H9 (cell line): ENCODE measurements around the gene TTC39A. TPM values are rescaled to one million over a fixed set of nuclear protein-coding genes. Genes with fewer than 3 reads are reported as not detected.
A peak's percentile ranks its signal among the peaks of the same experiment; 100 is the strongest.

Experiments used
- DNase-seq: peaks from one replicate; pipeline ENCODE4 v3.0.0-alpha.2; 2017
- H2AFZ ChIP-seq: one replicate; pipeline ENCODE4 v1.6.1; 2013; ENCODE audit warnings: mild to moderate bottlenecking, low read length, control low read depth, moderate library complexity
- H2AK5ac ChIP-seq: 2 replicates; pipeline ENCODE4 v1.6.1; 2013; ENCODE audit warnings: low read length, control low read depth, mixed read lengths; ENCODE audit not compliant: insufficient read length
- H2BK120ac ChIP-seq: one replicate; pipeline ENCODE4 v1.6.1; 2013; ENCODE audit warnings: low read depth, mild to moderate bottlenecking, low read length, control low read depth, inconsistent platforms; ENCODE audit not compliant: poor library complexity, severe bottlenecking
- H2BK12ac ChIP-seq: 2 replicates; pipeline ENCODE4 v1.6.1; 2013; ENCODE audit warnings: low read length, control low read depth, mixed read lengths, low read depth; ENCODE audit not compliant: insufficient read length
- H2BK15ac ChIP-seq: 2 replicates; pipeline ENCODE4 v1.6.1; 2013; ENCODE audit warnings: low read depth, low read length, control low read depth
- H2BK20ac ChIP-seq: one replicate; pipeline ENCODE4 v1.6.1; 2013; ENCODE audit warnings: low read depth, mild to moderate bottlenecking, low read length, control low read depth, inconsistent platforms; ENCODE audit not compliant: poor library complexity, severe bottlenecking
- H2BK5ac ChIP-seq: 2 replicates; pipeline ENCODE4 v1.6.1; 2013; ENCODE audit warnings: low read length, control low read depth, mixed read lengths; ENCODE audit not compliant: insufficient read length
- H3K14ac ChIP-seq: 2 replicates; pipeline ENCODE4 v1.6.1; 2013; ENCODE audit warnings: low read length, control low read depth; ENCODE audit not compliant: insufficient read depth
- H3K18ac ChIP-seq: 2 replicates; pipeline ENCODE4 v1.6.1; 2013; ENCODE audit warnings: low read depth, mild to moderate bottlenecking, mixed read lengths, low read length, control low read depth; ENCODE audit not compliant: insufficient read length
- H3K23ac ChIP-seq: 2 replicates; pipeline ENCODE4 v1.6.1; 2013; ENCODE audit warnings: low read length, control low read depth, mixed read lengths, low read depth; ENCODE audit not compliant: insufficient read length
- H3K23me2 ChIP-seq: 2 replicates; pipeline ENCODE4 v1.6.1; 2013; ENCODE audit warnings: low read depth, mild to moderate bottlenecking, mixed read lengths, low read length, control low read depth; ENCODE audit not compliant: insufficient read length, poor library complexity, severe bottlenecking
- H3K27ac ChIP-seq: 2 replicates; pipeline ENCODE4 v1.5.1; 2013; ENCODE audit warnings: low read length, control low read depth, mixed read lengths, low read depth; ENCODE audit not compliant: insufficient read length
- H3K27me3 ChIP-seq: 2 replicates; pipeline ENCODE4 v1.6.1; 2013; ENCODE audit warnings: low read length, control low read depth, inconsistent platforms; ENCODE audit not compliant: insufficient read depth
- H3K4ac ChIP-seq: 2 replicates; pipeline ENCODE4 v1.6.1; 2013; ENCODE audit warnings: low read depth, mild to moderate bottlenecking, control low read depth, inconsistent platforms, low read length, moderate library complexity
- H3K4me1 ChIP-seq: 2 replicates; pipeline ENCODE4 v1.6.1; 2013; ENCODE audit warnings: low read length, control low read depth, inconsistent platforms; ENCODE audit not compliant: insufficient read depth
- H3K4me2 ChIP-seq: 2 replicates; pipeline ENCODE4 v1.6.1; 2013; ENCODE audit warnings: low read length, control low read depth, mixed read lengths; ENCODE audit not compliant: insufficient read length, insufficient read depth
- H3K56ac ChIP-seq: 2 replicates; pipeline ENCODE4 v1.6.1; 2013; ENCODE audit warnings: low read depth, mild to moderate bottlenecking, mixed read lengths, low read length, control low read depth; ENCODE audit not compliant: insufficient read length
- H3K79me1 ChIP-seq: 2 replicates; pipeline ENCODE4 v1.6.1; 2013; ENCODE audit warnings: low read depth, mild to moderate bottlenecking, moderate library complexity, low read length, control low read depth, inconsistent platforms; ENCODE audit not compliant: insufficient read depth, poor library complexity, severe bottlenecking
- H3K79me2 ChIP-seq: 2 replicates; pipeline ENCODE4 v1.6.1; 2013; ENCODE audit warnings: low read length, control low read depth, inconsistent platforms; ENCODE audit not compliant: insufficient read depth
- H3K9ac ChIP-seq: 2 replicates; pipeline ENCODE4 v1.6.1; 2013; ENCODE audit warnings: low read length, control low read depth, mixed read lengths; ENCODE audit not compliant: insufficient read length; ENCODE audit errors: extremely low read depth
- H3K9me3 ChIP-seq: one replicate; pipeline ENCODE4 v1.6.1; 2013; ENCODE audit warnings: low read depth, low read length, inconsistent platforms; ENCODE audit not compliant: control insufficient read depth
- H3T11ph ChIP-seq: one replicate; pipeline ENCODE4 v1.6.1; 2013; ENCODE audit warnings: mild to moderate bottlenecking, low read length, control low read depth, inconsistent platforms
- H4K20me1 ChIP-seq: one replicate; pipeline ENCODE4 v1.6.1; 2013; ENCODE audit not compliant: control insufficient read depth, insufficient read length, insufficient read depth
- H4K5ac ChIP-seq: 2 replicates; pipeline ENCODE4 v1.6.1; 2013; ENCODE audit warnings: low read depth, mild to moderate bottlenecking, mixed read lengths, low read length, control low read depth; ENCODE audit not compliant: insufficient read length
- H4K8ac ChIP-seq: replicated peaks from 2 replicates; pipeline ENCODE4 v1.6.1; 2013; ENCODE audit warnings: low read length, control low read depth, mixed read lengths, low read depth; ENCODE audit not compliant: insufficient read length
- H4K91ac ChIP-seq: 2 replicates; pipeline ENCODE4 v1.6.1; 2013; ENCODE audit warnings: low read depth, mild to moderate bottlenecking, moderate library complexity, mixed read lengths, low read length, control low read depth; ENCODE audit not compliant: insufficient read length
- H3K27ac Mint-ChIP-seq, 3 experiments: 2 replicates in 2 of 3; 3 replicates in 1 of 3; pipeline ENCODE4 v1.8.0; 2020 to 2021; ENCODE audit warnings: mixed read lengths in 3 of 3, mild to moderate bottlenecking in 1 of 3, moderate library complexity in 1 of 3
- H3K27me3 Mint-ChIP-seq: 2 replicates; pipeline ENCODE4 v1.8.0; 2021; ENCODE audit warnings: low read depth, mild to moderate bottlenecking, moderate library complexity, mixed read lengths
- H3K36me3 Mint-ChIP-seq, 3 experiments: 2 replicates in 2 of 3; 3 replicates in 1 of 3; pipeline ENCODE4 v1.8.0; 2020 to 2021; ENCODE audit warnings: low read depth in 3 of 3, mixed read lengths in 3 of 3; ENCODE audit not compliant: insufficient read depth in 1 of 3
- H3K4me1 Mint-ChIP-seq, 2 experiments: 2 replicates each; pipeline ENCODE4 v1.8.0; 2020; ENCODE audit warnings: mixed read lengths in 2 of 2
- H3K4me3 Mint-ChIP-seq, 2 experiments: 2 replicates in 1 of 2; 3 replicates in 1 of 2; pipeline ENCODE4 v1.8.0; 2020 to 2021; ENCODE audit warnings: mild to moderate bottlenecking in 2 of 2, mixed read lengths in 2 of 2, moderate library complexity in 1 of 2
- H3K9me3 Mint-ChIP-seq, 2 experiments: 2 replicates in 1 of 2; 3 replicates in 1 of 2; pipeline ENCODE4 v1.8.0; 2020; ENCODE audit warnings: mild to moderate bottlenecking in 2 of 2, mixed read lengths in 2 of 2, moderate library complexity in 1 of 2
- WGBS: extraction: QIAGEN DNeasy Blood & Tissue Kit; methylation state at CpG from one replicate; pipeline ENCODE4 v1.1.7; 2013; ENCODE audit warnings: missing lambda C conversion rate, low lambda C conversion rate, mixed read lengths; ENCODE audit not compliant: insufficient read length; ENCODE audit errors: extremely low coverage; 5-methylcytosine and 5-hydroxymethylcytosine counted together
- total RNA-seq: library from RNA; stranded (reverse); gene quantifications from 2 replicates; pipeline ENCODE4 v1.2.1, GENCODE V29; 2021
- TF ChIP-seq, protein P1 (sequence below): fragments of 200-600 bp; sonication (generic); conservative IDR thresholded peaks from 3 replicates; pipeline ENCODE4 v1.8.0; 2021; ENCODE audit warnings: antibody characterized with exemption, mild to moderate bottlenecking

Gene TTC39A
- total RNA-seq, 1 experiment from 2014 or later, result 7.7 TPM

DNA sequence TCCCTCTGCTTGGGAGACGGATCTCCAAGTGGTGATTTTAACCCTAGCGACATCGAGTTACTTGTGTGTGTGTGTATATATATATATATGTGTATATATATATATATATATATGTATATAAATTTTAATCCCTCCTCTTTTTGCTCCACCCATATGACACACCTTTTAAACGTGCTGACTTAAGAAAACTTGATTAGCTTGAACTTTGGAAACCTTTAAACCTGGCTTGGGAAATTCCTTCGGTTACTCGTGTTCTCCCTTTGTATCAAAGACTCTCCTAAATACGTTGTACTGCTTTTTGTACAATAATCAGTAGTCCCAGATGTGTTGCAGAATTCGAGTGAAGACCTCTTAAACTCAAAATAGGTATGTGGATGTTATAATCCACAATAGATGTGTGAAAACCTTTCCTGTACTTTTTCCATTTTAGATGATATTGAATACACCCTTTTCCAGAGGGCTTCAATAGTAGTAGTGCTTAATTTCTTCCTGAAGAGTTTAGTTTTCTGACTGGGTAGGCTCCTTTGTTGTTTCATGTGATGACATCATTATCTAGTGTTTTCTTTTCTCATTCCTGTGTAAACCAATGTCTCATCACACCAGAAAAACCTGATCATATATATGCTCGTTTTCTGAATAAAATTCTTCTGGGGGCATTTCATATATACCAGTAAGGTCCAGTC is 92.9 kb downstream of the TTC39A start:
- TF ChIP-seq, protein P1, sequence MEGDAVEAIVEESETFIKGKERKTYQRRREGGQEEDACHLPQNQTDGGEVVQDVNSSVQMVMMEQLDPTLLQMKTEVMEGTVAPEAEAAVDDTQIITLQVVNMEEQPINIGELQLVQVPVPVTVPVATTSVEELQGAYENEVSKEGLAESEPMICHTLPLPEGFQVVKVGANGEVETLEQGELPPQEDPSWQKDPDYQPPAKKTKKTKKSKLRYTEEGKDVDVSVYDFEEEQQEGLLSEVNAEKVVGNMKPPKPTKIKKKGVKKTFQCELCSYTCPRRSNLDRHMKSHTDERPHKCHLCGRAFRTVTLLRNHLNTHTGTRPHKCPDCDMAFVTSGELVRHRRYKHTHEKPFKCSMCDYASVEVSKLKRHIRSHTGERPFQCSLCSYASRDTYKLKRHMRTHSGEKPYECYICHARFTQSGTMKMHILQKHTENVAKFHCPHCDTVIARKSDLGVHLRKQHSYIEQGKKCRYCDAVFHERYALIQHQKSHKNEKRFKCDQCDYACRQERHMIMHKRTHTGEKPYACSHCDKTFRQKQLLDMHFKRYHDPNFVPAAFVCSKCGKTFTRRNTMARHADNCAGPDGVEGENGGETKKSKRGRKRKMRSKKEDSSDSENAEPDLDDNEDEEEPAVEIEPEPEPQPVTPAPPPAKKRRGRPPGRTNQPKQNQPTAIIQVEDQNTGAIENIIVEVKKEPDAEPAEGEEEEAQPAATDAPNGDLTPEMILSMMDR, result no peak
- Histone ChIP-seq H2AFZ (no peak overlapping the region), H3K4me2 (peak overlapping the region; percentile 96), H3K27me3 (no peaks in the 10 kb centered on the region), H3K56ac (no peak overlapping the region), H2BK5ac (no peak overlapping the region), H3K9ac (peak overlapping the region; percentile 70), H3K9me3 (no peaks in the 10 kb centered on the region), H2AK5ac (no peak overlapping the region), H2BK15ac (no peak overlapping the region), H2BK20ac (no peak overlapping the region), H3K4me1 (no peaks in the 10 kb centered on the region; the same call in 1 of the 2 replicates), H4K5ac (no peak overlapping the region), H3K27ac (no peak overlapping the region), H2BK120ac (no peak overlapping the region), H3K18ac (no peak overlapping the region), H2BK12ac (no peak overlapping the region), H3K79me1 (peaks cover 4% of the 10 kb centered on the region), H4K8ac (no peak overlapping the region), H4K91ac (no peak overlapping the region), H3K4ac (no peak overlapping the region), H3K79me2 (peaks cover 25% of the 10 kb centered on the region), H3K23me2 (peaks cover 9% of the 10 kb centered on the region), H3K23ac (no peak overlapping the region), H3K14ac (no peak overlapping the region), H4K20me1 (no peaks in the 10 kb centered on the region), H3T11ph (no peak overlapping the region)
- no peaks in the 10 kb centered on the region; a peak in 1 of 5 replicates for H3K9me3 Mint-ChIP-seq
- no peak overlapping the region for H3K27ac Mint-ChIP-seq
- H3K4me3 Mint-ChIP-seq, result no peak overlapping the region
- H3K36me3 Mint-ChIP-seq, result no peaks in the 10 kb centered on the region
- peaks cover 13% of the 10 kb centered on the region for H3K27me3 Mint-ChIP-seq
- DNase-seq, result no peak
- no CpG with 5 or more reads among the region's 9 CpGs for WGBS
- peaks cover 31 to 35% of the 10 kb centered on the region in 2 experiments for H3K4me1 Mint-ChIP-seq

Other genes with a start within 250 kb of the TTC39A start
- not detected in 2 replicates for gene C1orf185, start 228.3 kb downstream of the TTC39A start, total RNA-seq
- gene RNF11, start 94.3 kb downstream of the TTC39A start, total RNA-seq, result 55.1 and 55.8 TPM in 2 replicates
- gene EPS15, start 188.7 kb upstream of the TTC39A start, total RNA-seq, result 40.2 and 44.1 TPM in 2 replicates